Endothelial cell (in vitro differentiated cells): Measurements from ENCODE around the gene MLST8. TPM values are rescaled to one million over a fixed set of nuclear protein-coding genes. Genes with fewer than 3 reads are reported as not detected.
"Not testable (repeated sequence)": the region's sequence is repeated elsewhere in the genome, so short reads cannot be mapped to it uniquely, and the experiment has no call there.

Experiments
- DNase-seq: peaks from one replicate; pipeline ENCODE4 v3.0.0; 2021; ENCODE audit warnings: low spot score
- H3K27ac Mint-ChIP-seq: one replicate; pipeline ENCODE4 v1.8.0; 2021; ENCODE audit warnings: mixed read lengths, inconsistent platforms; ENCODE audit not compliant: unreplicated experiment
- H3K27me3 Mint-ChIP-seq: one replicate; pipeline ENCODE4 v1.8.0; 2021; ENCODE audit warnings: mild to moderate bottlenecking, moderate library complexity, mixed read lengths, inconsistent platforms; ENCODE audit not compliant: unreplicated experiment
- H3K36me3 Mint-ChIP-seq: one replicate; pipeline ENCODE4 v1.8.0; 2021; ENCODE audit warnings: mild to moderate bottlenecking, low read depth, mixed read lengths, inconsistent platforms; ENCODE audit not compliant: unreplicated experiment
- H3K4me1 Mint-ChIP-seq: one replicate; pipeline ENCODE4 v1.8.0; 2021; ENCODE audit warnings: mild to moderate bottlenecking, mixed read lengths, inconsistent platforms; ENCODE audit not compliant: unreplicated experiment
- H3K4me3 Mint-ChIP-seq: one replicate; pipeline ENCODE4 v1.8.0; 2021; ENCODE audit warnings: mild to moderate bottlenecking, mixed read lengths, inconsistent platforms; ENCODE audit not compliant: unreplicated experiment
- H3K9me3 Mint-ChIP-seq: one replicate; pipeline ENCODE4 v1.8.0; 2021; ENCODE audit warnings: mixed read lengths, inconsistent platforms; ENCODE audit not compliant: unreplicated experiment
- CTCF ChIP-seq: fragments of 200-600 bp; sonication (generic); IDR thresholded peaks from one replicate; pipeline ENCODE4 v1.5.0; 2021; ENCODE audit warnings: antibody characterized with exemption; ENCODE audit not compliant: unreplicated experiment
- total RNA-seq: library from RNA; stranded (reverse); fragmentation: NEBNext Ultra II Directional; extraction: Animal tissue kit (Norgen Biotek cat#: 25700); gene quantifications from one replicate; pipeline ENCODE4 v1.2.1, GENCODE V29; 2021; ENCODE audit not compliant: unreplicated experiment

MLST8 gene
- total RNA-seq, 1 donor from 2014 or later, result 35.4 TPM

- peaks cover 4% of the 10 kb centered on the region for H3K36me3 Mint-ChIP-seq
- H3K9me3 Mint-ChIP-seq, result no peaks in the 10 kb centered on the region
- H3K4me1 Mint-ChIP-seq, result no peaks in the 10 kb centered on the region
- no peak for DNase-seq
- peaks cover 7% of the 10 kb centered on the region for H3K27me3 Mint-ChIP-seq
- no peak overlapping the region for H3K27ac Mint-ChIP-seq
- no peak for TF ChIP-seq CTCF
- H3K4me3 Mint-ChIP-seq, result no peak overlapping the region
Observed at GRCh38 chr16:2237493-2238149, 32.4 kb downstream of the MLST8 start.

- Mint-ChIP-seq H3K9me3 (no peaks in the 10 kb centered on the region), H3K4me3 (no peak overlapping the region), H3K27me3 (peaks cover 7% of the 10 kb centered on the region), H3K4me1 (no peaks in the 10 kb centered on the region), H3K36me3 (peaks cover 4% of the 10 kb centered on the region), H3K27ac (no peak overlapping the region)
- no peak for DNase-seq
- TF ChIP-seq CTCF, result no peak
Observed at GRCh38 chr16:2238150-2238837, 33.0 kb downstream of the MLST8 start.

GRCh38 chr16:2238838-2239675, 33.8 kb downstream of the MLST8 start:
- H3K36me3 Mint-ChIP-seq, result peaks cover 4% of the 10 kb centered on the region
- peaks cover 8% of the 10 kb centered on the region for H3K27me3 Mint-ChIP-seq
- H3K4me1 Mint-ChIP-seq, result no peaks in the 10 kb centered on the region
- H3K4me3 Mint-ChIP-seq, result no peak overlapping the region
- no peaks in the 10 kb centered on the region for H3K9me3 Mint-ChIP-seq
- no peak for TF ChIP-seq CTCF
- no peak overlapping the region for H3K27ac Mint-ChIP-seq
- DNase-seq, result no peak

GRCh38 chr16:2240331-2240730, 35.1 kb downstream of the MLST8 start:
- H3K9me3 Mint-ChIP-seq, H3K27me3 Mint-ChIP-seq, H3K4me3 Mint-ChIP-seq, H3K4me1 Mint-ChIP-seq, H3K36me3 Mint-ChIP-seq, H3K27ac Mint-ChIP-seq, DNase-seq: not testable (repeated sequence)

- peak overlapping the region; percentile 88 for H3K4me3 Mint-ChIP-seq
- no peaks in the 10 kb centered on the region for H3K4me1 Mint-ChIP-seq
- peaks cover 10% of the 10 kb centered on the region for H3K36me3 Mint-ChIP-seq
- H3K27ac Mint-ChIP-seq, result no peak overlapping the region
- H3K27me3 Mint-ChIP-seq, result peaks cover 6% of the 10 kb centered on the region
- H3K9me3 Mint-ChIP-seq, result no peaks in the 10 kb centered on the region
- TF ChIP-seq CTCF, result no peak
- DNase-seq, result no peak
Observed at GRCh38 chr16:2242598-2242997, 37.3 kb downstream of the MLST8 start.
